ENCODE data around the gene JAK1. TPM values are rescaled to one million over a fixed set of nuclear protein-coding genes. Genes with fewer than 3 reads are reported as not detected.

Gene JAK1
- total RNA-seq, 4 donors from 2014 or later, result 102 to 165 (median 120) TPM

DNA sequence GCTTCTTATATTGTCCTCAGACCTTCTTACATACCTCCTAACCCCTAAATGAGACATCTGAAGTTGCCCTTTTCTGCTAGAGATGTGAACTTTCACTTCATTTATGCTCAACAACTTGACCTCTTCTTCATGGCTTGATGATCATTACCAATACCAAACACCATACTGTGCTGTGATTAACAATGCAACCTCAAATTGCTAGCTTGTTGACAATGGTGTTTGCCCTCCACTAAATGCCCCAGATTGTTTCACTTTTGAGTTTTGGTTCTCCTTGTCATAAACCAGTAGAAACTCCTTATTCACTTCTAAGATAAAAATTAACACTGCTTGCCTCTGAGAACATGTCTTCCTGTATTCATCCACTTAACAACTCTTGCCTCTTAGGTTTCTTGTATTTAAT is 5.6 kb downstream of the JAK1 start:
- H3K4me3 ChIP-seq (replicated peaks in 1 of 3), result no peak overlapping the region
- TF ChIP-seq, protein P1, sequence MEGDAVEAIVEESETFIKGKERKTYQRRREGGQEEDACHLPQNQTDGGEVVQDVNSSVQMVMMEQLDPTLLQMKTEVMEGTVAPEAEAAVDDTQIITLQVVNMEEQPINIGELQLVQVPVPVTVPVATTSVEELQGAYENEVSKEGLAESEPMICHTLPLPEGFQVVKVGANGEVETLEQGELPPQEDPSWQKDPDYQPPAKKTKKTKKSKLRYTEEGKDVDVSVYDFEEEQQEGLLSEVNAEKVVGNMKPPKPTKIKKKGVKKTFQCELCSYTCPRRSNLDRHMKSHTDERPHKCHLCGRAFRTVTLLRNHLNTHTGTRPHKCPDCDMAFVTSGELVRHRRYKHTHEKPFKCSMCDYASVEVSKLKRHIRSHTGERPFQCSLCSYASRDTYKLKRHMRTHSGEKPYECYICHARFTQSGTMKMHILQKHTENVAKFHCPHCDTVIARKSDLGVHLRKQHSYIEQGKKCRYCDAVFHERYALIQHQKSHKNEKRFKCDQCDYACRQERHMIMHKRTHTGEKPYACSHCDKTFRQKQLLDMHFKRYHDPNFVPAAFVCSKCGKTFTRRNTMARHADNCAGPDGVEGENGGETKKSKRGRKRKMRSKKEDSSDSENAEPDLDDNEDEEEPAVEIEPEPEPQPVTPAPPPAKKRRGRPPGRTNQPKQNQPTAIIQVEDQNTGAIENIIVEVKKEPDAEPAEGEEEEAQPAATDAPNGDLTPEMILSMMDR (IDR thresholded peaks at IDR 0.05), result no peak
- DNase-seq, result no peak
- H3K27ac ChIP-seq, result no peak overlapping the region
- intact Hi-C loops (cut with DNase I), result loop anchor here (10.0 kb wide), 1 partner anchor 66 kb away; no protein-coding TSS in a partner anchor
- no peaks in the 10 kb centered on the region for H3K9me3 ChIP-seq
- H3K36me3 ChIP-seq, result no peaks in the 10 kb centered on the region
- peaks cover 23 to 27% of the 10 kb centered on the region in 2 donors for H3K4me1 ChIP-seq
- H3K27me3 ChIP-seq, result no peaks in the 10 kb centered on the region

DNA sequence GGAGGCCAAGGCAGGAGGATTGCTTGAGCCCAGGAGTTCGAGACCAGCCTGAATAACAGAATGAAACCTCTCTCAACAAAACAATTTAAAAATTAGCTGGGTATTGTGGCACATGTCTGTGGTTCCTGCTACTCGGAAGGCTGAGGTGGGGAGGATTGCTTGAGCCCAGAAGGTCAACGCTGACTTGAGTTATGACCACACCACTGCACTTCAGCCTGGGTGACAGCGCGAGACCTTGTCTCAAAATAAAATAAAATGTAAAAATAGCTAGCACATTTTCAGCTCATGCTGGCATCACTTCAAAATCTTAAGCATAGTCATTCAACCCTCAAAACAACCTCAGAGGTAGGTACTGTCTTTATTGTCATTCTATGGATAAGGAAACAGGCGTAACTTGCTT is 6.4 kb downstream of the JAK1 start:
- Histone ChIP-seq H3K27me3 (no peaks in the 10 kb centered on the region), H3K36me3 (no peaks in the 10 kb centered on the region), H3K4me3 (replicated peaks in 1 of 3) (no peak overlapping the region), H3K9me3 (no peaks in the 10 kb centered on the region), H3K27ac (no peak overlapping the region), H3K4me1 (peaks cover 27 to 30% of the 10 kb centered on the region in 2 donors)
- intact Hi-C loops (cut with DNase I), result loop anchor here (10.0 kb wide), 1 partner anchor 65 kb away; no protein-coding TSS in a partner anchor
- no peak for DNase-seq
- 91 to 96% methylated on average over 6 of the region's 6 CpGs for WGBS, 2 donors
- TF ChIP-seq, protein P1 (IDR thresholded peaks at IDR 0.05), result no peak
- TF ChIP-seq POLR2A (IDR thresholded peaks at IDR 0.05), result no peak

DNA sequence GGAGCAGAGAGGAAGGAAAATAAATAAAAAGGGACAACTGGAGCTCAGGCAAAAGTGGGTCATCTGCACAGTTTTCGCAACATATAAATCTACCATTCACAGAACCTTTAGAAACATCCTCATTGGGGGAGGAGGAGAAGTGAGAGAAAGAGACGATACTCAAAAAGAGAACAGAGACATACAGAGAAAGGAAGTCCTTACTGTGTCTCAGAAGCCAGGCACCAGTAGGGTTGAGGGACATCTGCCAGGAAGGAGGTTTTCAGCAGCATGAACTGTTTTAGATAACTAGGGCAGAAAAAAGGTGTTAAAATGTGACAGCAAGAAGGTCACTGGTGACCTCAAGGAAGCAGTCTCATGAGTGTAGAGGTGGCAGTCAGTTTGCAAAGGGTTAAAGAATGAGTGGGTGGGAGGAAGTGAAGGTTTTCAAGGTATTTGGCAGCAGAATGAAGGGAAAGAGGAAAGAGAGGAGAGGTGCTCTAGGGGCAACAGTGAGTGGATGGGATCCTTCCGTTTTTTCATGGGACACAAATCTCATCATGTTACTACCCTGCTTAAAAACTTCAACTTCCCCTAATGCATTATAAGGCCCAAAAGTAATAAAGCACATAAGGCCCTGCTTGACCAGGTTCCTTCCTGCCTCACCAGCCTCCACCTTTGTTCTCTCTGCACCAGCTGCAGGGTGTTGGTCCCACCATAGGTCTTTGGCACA is 9.5 kb downstream of the JAK1 start:
- intact Hi-C loops (cut with DNase I), result no loop called here
- no peaks in the 10 kb centered on the region for H3K36me3 ChIP-seq
- no peaks in the 10 kb centered on the region for H3K27me3 ChIP-seq
- no peaks in the 10 kb centered on the region for H3K9me3 ChIP-seq
- peak overlapping the region in 2 of 3 donors; percentile 0 to 41 for H3K27ac ChIP-seq
- no peak overlapping the region for H3K4me3 ChIP-seq (replicated peaks in 1 of 3)
- no peak for DNase-seq
- TF ChIP-seq POLR2A (IDR thresholded peaks at IDR 0.05), result no peak
- TF ChIP-seq, protein P1 (IDR thresholded peaks at IDR 0.05), result no peak
- 76% methylated on average over 3 of the region's 3 CpGs for WGBS, 2 donors
- peaks cover 27 to 30% of the 10 kb centered on the region in 2 donors for H3K4me1 ChIP-seq

DNA sequence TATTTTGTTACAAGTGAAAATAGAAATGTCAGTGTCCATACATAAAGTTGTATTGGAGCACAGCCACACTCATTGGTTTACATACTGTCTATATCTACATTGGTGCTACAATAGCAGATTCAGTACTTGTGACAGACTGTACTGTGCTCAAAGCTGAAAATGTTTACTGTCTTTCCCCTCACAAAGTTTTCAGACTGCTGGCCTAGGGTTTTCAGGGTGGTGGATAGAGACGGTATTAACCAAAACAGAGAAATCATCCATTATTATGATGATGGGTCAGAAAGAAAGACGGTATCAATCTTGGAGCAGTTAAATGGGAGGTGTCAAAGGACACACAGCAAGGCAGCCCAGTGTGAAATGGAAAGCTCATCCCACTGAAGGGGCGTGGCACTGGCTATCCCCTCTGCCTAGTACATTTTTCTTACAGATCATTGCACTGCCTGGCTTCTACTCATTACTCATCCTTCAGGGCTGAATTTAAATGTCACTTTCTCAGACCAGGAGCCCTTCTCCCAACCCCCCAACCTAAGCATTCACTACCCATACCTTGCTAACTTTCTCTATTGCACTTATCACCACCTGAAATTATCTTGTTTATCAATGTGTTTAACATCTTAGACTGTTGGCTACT is 10.2 kb downstream of the JAK1 start:
- DNase-seq, result peak; percentile 33 to 34
- Histone ChIP-seq H3K9me3 (no peaks in the 10 kb centered on the region), H3K4me1 (peaks cover 27 to 33% of the 10 kb centered on the region in 2 donors), H3K36me3 (no peaks in the 10 kb centered on the region), H3K4me3 (replicated peaks in 1 of 3) (no peak overlapping the region), H3K27ac (peak overlapping the region; percentile 0 to 41 (median 21)), H3K27me3 (no peaks in the 10 kb centered on the region)
- intact Hi-C loops (cut with DNase I), result no loop called here
- TF ChIP-seq POLR2A (IDR thresholded peaks at IDR 0.05), result no peak
- TF ChIP-seq, protein P1 (IDR thresholded peaks at IDR 0.05), result no peak
- 69 to 76% methylated on average over 3 of the region's 3 CpGs for WGBS, 2 donors
